ENCODE data around the gene ALK.

- TF ChIP-seq YY1 (IDR thresholded peaks at IDR 0.05; ENCODE audit: insufficient read depth, insufficient read length) (no peak), ZNF274 (IDR thresholded peaks at IDR 0.05; ENCODE audit: low read depth, low read length) (no peak)
Observed at GRCh38 chr2:29307519-29307918, 613.9 kb downstream of the ALK start.

All from NT2/D1 (cell line).